ENCODE measurements around the gene AEBP2.
"Not testable (repeated sequence)": the region's sequence is repeated elsewhere in the genome, so short reads cannot be mapped to it uniquely, and the experiment has no call there.

Gene AEBP2

GRCh38 chr12:19398376-19399363 is 40.6 kb upstream of the AEBP2 start:
- Histone ChIP-seq H3K4me3 (ENCODE audit: low read length) (no peak overlapping the region), H3K4me2 (ENCODE audit: low read length) (no peak overlapping the region), H3K27ac (ENCODE audit: low read depth, low read length) (no peak overlapping the region), H2BK120ac (ENCODE audit: low read depth, low read length) (no peak overlapping the region), H3K56ac (ENCODE audit: low read length) (no peak overlapping the region), H3K79me2 (ENCODE audit: control insufficient read depth, insufficient read depth, low read length) (no peaks in the 10 kb centered on the region), H4K8ac (ENCODE audit: low read depth, low read length) (no peak overlapping the region), H3K4ac (ENCODE audit: low read depth, low read length) (no peak overlapping the region), H3K4me1 (ENCODE audit: control insufficient read depth, low read depth, low read length) (no peaks in the 10 kb centered on the region), H2AK5ac (ENCODE audit: low read length) (no peak overlapping the region), H4K5ac (ENCODE audit: low read length) (no peak overlapping the region), H3K9ac (ENCODE audit: low read length) (no peak overlapping the region), H3K27me3 (ENCODE audit: insufficient read depth, low read length, poor library complexity) (no peaks in the 10 kb centered on the region), H3K23ac (ENCODE audit: low read length) (no peak overlapping the region), H2BK5ac (ENCODE audit: low read length) (no peak overlapping the region), H2BK15ac (replicated peaks; ENCODE audit: low read depth) (no peak overlapping the region), H3K18ac (ENCODE audit: low read length) (no peak overlapping the region), H3K79me1 (ENCODE audit: low read length) (no peaks in the 10 kb centered on the region), H3K36me3 (ENCODE audit: control insufficient read depth, insufficient read depth, low read length) (no peaks in the 10 kb centered on the region)
- DNase-seq = no peak
- WGBS (ENCODE audit: extremely low coverage, insufficient coverage, low lambda C conversion rate) = no CpG with 5 or more reads among the region's 6 CpGs

DNA sequence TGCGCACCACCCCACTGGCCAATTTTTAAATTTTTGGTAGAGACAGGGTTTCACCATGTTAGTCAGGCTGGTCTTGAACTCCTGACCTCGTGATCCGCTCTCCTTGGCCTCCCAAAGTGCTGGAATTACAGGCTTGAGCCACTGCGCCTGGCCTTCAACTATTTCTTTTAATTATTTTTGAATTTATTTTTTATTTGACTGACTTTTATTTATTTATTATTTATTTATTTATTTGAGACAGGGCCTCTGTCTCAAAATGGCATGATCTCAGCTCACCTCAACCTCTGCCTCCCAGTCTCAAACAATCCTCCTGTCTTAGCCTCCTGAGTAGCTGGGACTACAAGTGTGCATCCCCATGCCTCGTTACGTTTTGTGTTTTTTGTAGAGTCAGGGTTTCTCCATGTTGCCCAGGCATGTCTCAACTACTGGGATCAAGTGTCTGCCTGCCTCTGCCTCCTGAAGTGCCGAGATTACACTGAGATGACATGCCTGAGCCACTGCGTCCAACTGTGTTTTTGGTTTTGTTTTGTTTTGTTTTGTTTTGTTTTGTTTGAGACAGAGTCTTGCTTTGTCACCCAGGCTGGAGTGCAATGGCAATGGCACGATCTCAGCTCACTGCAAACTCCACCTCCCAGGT is 38.5 kb upstream of the AEBP2 start:
- not testable (repeated sequence) for H3K18ac ChIP-seq (ENCODE audit: low read length); H3K4me2 ChIP-seq (ENCODE audit: low read length); H2BK5ac ChIP-seq (ENCODE audit: low read length); H4K5ac ChIP-seq (ENCODE audit: low read length); H3K4me3 ChIP-seq (ENCODE audit: low read length); H2BK120ac ChIP-seq (ENCODE audit: low read depth, low read length); H3K27me3 ChIP-seq (ENCODE audit: insufficient read depth, low read length, poor library complexity); H3K9ac ChIP-seq (ENCODE audit: low read length); H3K79me1 ChIP-seq (ENCODE audit: low read length); H2BK15ac ChIP-seq (replicated peaks; ENCODE audit: low read depth); H4K8ac ChIP-seq (ENCODE audit: low read depth, low read length); H3K56ac ChIP-seq (ENCODE audit: low read length); H3K79me2 ChIP-seq (ENCODE audit: control insufficient read depth, insufficient read depth, low read length); H3K4me1 ChIP-seq (ENCODE audit: control insufficient read depth, low read depth, low read length); H3K36me3 ChIP-seq (ENCODE audit: control insufficient read depth, insufficient read depth, low read length); H3K23ac ChIP-seq (ENCODE audit: low read length); DNase-seq; H2AK5ac ChIP-seq (ENCODE audit: low read length); H3K27ac ChIP-seq (ENCODE audit: low read depth, low read length); H3K4ac ChIP-seq (ENCODE audit: low read depth, low read length)
- no CpG with 5 or more reads among the region's 9 CpGs for WGBS (ENCODE audit: extremely low coverage, insufficient coverage, low lambda C conversion rate)

DNA sequence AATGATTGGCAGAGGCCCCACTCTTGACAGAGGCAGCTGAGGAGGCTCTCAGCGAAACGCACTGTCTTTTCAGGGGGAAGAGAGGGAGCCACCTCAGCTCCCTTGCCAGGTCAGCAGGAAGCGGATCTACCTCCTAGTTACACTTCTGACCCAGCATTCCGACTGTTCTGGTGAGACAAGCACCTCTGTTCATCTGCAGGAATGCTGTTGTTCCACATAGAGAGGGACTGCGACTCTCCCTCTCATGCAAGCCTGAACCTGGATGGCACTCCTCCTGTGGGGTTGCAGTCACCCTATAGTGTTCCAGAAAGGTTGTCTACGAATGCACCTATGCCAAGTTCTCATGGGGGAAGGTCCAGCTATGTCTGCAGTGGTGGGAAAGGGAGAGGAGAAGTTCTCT is 37.1 kb upstream of the AEBP2 start:
- Histone ChIP-seq H3K79me1 (ENCODE audit: low read length) (no peaks in the 10 kb centered on the region), H3K27ac (ENCODE audit: low read depth, low read length) (no peak overlapping the region), H3K79me2 (ENCODE audit: control insufficient read depth, insufficient read depth, low read length) (no peaks in the 10 kb centered on the region), H4K5ac (ENCODE audit: low read length) (no peak overlapping the region), H2AK5ac (ENCODE audit: low read length) (no peak overlapping the region), H3K18ac (ENCODE audit: low read length) (no peak overlapping the region), H2BK15ac (replicated peaks; ENCODE audit: low read depth) (no peak overlapping the region), H3K36me3 (ENCODE audit: control insufficient read depth, insufficient read depth, low read length) (no peaks in the 10 kb centered on the region), H3K27me3 (ENCODE audit: insufficient read depth, low read length, poor library complexity) (no peaks in the 10 kb centered on the region), H4K8ac (ENCODE audit: low read depth, low read length) (no peak overlapping the region), H3K23ac (ENCODE audit: low read length) (no peak overlapping the region), H3K4ac (ENCODE audit: low read depth, low read length) (no peak overlapping the region), H3K9ac (ENCODE audit: low read length) (no peak overlapping the region), H2BK120ac (ENCODE audit: low read depth, low read length) (no peak overlapping the region), H3K4me3 (ENCODE audit: low read length) (no peak overlapping the region), H3K56ac (ENCODE audit: low read length) (no peak overlapping the region), H2BK5ac (ENCODE audit: low read length) (no peak overlapping the region), H3K4me2 (ENCODE audit: low read length) (no peak overlapping the region), H3K4me1 (ENCODE audit: control insufficient read depth, low read depth, low read length) (no peaks in the 10 kb centered on the region)
- WGBS (ENCODE audit: extremely low coverage, insufficient coverage, low lambda C conversion rate) = no CpG with 5 or more reads among the region's 6 CpGs
- DNase-seq = no peak

DNA sequence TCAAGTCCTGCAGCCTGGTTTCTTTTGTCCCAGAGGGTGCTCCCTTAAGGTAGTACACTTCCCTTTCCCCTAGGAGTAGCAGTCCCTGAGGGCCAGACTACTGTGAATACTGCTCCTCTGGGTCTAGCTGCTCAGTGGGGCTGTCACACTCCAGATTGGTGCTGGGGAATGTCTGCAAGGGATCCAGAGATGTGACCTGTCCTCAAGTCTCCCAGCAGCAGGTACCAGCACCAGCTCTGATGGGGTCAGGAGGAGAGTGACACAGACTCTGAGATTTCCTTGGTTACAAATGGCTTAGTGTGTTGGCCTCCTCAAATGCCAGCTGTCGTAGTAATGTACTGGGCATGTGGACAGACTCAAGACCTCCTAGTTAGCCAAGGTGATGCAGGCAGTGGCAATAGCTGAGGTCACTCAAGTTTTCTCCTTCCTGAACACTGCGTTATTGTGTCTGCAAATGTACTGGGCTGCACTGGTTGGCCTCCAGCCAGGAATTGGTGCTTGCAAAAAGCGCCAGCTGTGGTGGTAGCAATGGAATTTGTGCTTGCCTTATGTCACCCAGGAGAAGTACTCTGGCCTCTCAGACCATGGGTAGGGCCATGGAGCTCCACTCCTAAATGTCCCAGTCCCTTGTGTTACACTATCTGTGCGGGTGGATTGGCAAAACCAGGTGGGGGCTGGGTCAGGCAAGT is 36.4 kb upstream of the AEBP2 start:
- no peaks in the 10 kb centered on the region for H3K36me3 ChIP-seq (ENCODE audit: control insufficient read depth, insufficient read depth, low read length)
- no peak overlapping the region for H3K18ac ChIP-seq (ENCODE audit: low read length)
- no peak overlapping the region for H4K8ac ChIP-seq (ENCODE audit: low read depth, low read length)
- peak; percentile 34 for DNase-seq
- no peak overlapping the region for H2BK120ac ChIP-seq (ENCODE audit: low read depth, low read length)
- H2AK5ac ChIP-seq (ENCODE audit: low read length) = no peak overlapping the region
- no peak overlapping the region for H3K4ac ChIP-seq (ENCODE audit: low read depth, low read length)
- no peak overlapping the region for H2BK5ac ChIP-seq (ENCODE audit: low read length)
- no peak overlapping the region for H3K4me2 ChIP-seq (ENCODE audit: low read length)
- no peak overlapping the region for H4K5ac ChIP-seq (ENCODE audit: low read length)
- H3K56ac ChIP-seq (ENCODE audit: low read length) = no peak overlapping the region
- H3K27me3 ChIP-seq (ENCODE audit: insufficient read depth, low read length, poor library complexity) = no peaks in the 10 kb centered on the region
- no peaks in the 10 kb centered on the region for H3K79me2 ChIP-seq (ENCODE audit: control insufficient read depth, insufficient read depth, low read length)
- H3K4me1 ChIP-seq (ENCODE audit: control insufficient read depth, low read depth, low read length) = no peaks in the 10 kb centered on the region
- H3K9ac ChIP-seq (ENCODE audit: low read length) = no peak overlapping the region
- H3K23ac ChIP-seq (ENCODE audit: low read length) = peak overlapping the region; percentile 9
- no peak overlapping the region for H2BK15ac ChIP-seq (replicated peaks; ENCODE audit: low read depth)
- H3K79me1 ChIP-seq (ENCODE audit: low read length) = no peaks in the 10 kb centered on the region
- WGBS (ENCODE audit: extremely low coverage, insufficient coverage, low lambda C conversion rate) = no CpG with 5 or more reads among the region's 4 CpGs
- H3K27ac ChIP-seq (ENCODE audit: low read depth, low read length) = no peak overlapping the region
- no peak overlapping the region for H3K4me3 ChIP-seq (ENCODE audit: low read length)

DNA sequence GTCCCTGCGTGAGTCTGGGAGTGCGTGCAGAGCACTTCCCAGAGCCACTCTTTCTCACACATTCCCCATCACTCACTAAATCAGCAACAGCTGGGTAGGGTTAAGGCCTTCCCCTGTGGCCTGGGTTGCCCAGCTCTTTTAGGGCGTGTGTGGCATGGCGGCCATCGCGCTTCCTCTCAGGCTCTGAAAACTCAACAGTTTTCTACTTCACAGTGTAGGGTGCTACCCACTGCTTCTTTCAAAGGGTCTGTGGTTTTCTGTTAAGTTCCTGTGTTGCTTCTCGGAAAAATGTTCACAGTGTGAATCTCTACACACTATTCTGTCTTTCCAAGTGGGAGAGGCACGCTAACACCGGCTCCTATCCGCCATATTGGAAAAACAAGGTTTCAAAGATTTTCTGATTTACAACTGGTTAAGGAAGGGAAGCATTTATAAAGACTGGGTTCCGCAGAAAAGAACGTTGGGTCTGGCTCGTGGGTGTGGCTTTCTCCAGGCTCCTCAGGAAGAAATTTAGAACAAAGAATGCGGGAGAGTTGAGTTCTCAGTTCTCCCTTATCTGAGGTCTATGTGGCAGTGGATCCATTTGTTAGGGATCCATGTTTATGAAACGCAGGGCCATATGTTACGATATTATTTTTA is 34.9 kb upstream of the AEBP2 start:
- Histone ChIP-seq H3K4me3 (ENCODE audit: low read length) (no peak overlapping the region), H3K23ac (ENCODE audit: low read length) (no peak overlapping the region), H2BK5ac (ENCODE audit: low read length) (no peak overlapping the region)

More for the DNA sequence above, 34.9 kb upstream of the AEBP2 start:
- H3K79me2 ChIP-seq (ENCODE audit: control insufficient read depth, insufficient read depth, low read length) = no peaks in the 10 kb centered on the region
- H3K79me1 ChIP-seq (ENCODE audit: low read length) = no peaks in the 10 kb centered on the region
- WGBS (ENCODE audit: extremely low coverage, insufficient coverage, low lambda C conversion rate) = no CpG with 5 or more reads among the region's 16 CpGs
- no peak overlapping the region for H3K56ac ChIP-seq (ENCODE audit: low read length)
- no peak for DNase-seq
- no peaks in the 10 kb centered on the region for H3K4me1 ChIP-seq (ENCODE audit: control insufficient read depth, low read depth, low read length)
- no peak overlapping the region for H3K18ac ChIP-seq (ENCODE audit: low read length)
- no peak overlapping the region for H3K9ac ChIP-seq (ENCODE audit: low read length)
- H4K5ac ChIP-seq (ENCODE audit: low read length) = no peak overlapping the region
- H3K36me3 ChIP-seq (ENCODE audit: control insufficient read depth, insufficient read depth, low read length) = no peaks in the 10 kb centered on the region
- no peak overlapping the region for H3K4me2 ChIP-seq (ENCODE audit: low read length)
- no peak overlapping the region for H3K4ac ChIP-seq (ENCODE audit: low read depth, low read length)
- H3K27ac ChIP-seq (ENCODE audit: low read depth, low read length) = no peak overlapping the region
- H3K27me3 ChIP-seq (ENCODE audit: insufficient read depth, low read length, poor library complexity) = no peaks in the 10 kb centered on the region
- no peak overlapping the region for H2AK5ac ChIP-seq (ENCODE audit: low read length)
- no peak overlapping the region for H2BK15ac ChIP-seq (replicated peaks; ENCODE audit: low read depth)
- H2BK120ac ChIP-seq (ENCODE audit: low read depth, low read length) = no peak overlapping the region
- H4K8ac ChIP-seq (ENCODE audit: low read depth, low read length) = no peak overlapping the region
